Natural killer cell (primary cell): ENCODE results near the gene COL20A1. TPM values are rescaled to one million over a fixed set of nuclear protein-coding genes. Genes with fewer than 3 reads are reported as not detected.

Source experiments
- ATAC-seq, 3 donors: fragments of 150-1000 bp in 2 of 3; fragments of 200-7000 bp in 1 of 3; cut with Tn5 transposase; 1 replicate in 1 of 3; 2 replicates in 2 of 3; pipeline ENCODE4 v1.10.0; 2021; ENCODE audit warnings: mild to moderate bottlenecking in 2 of 3, moderate library complexity in 2 of 3
- DNase-seq, 2 donors: peaks; one replicate each; pipeline versions ENCODE4 v3.0.0 to v3.0.0-alpha.2; 2013 to 2021; ENCODE audit warnings: mixed read lengths in 1 of 2
- H3K27ac ChIP-seq: one replicate; pipeline ENCODE4 v1.5.1; 2013; ENCODE audit warnings: mild to moderate bottlenecking, low read length
- H3K27me3 ChIP-seq: one replicate; pipeline ENCODE4 v1.6.1; 2013; ENCODE audit warnings: low read length; ENCODE audit not compliant: control insufficient read depth, insufficient read depth
- H3K36me3 ChIP-seq: one replicate; pipeline ENCODE4 v1.6.1; 2013; ENCODE audit warnings: low read length; ENCODE audit not compliant: control insufficient read depth, insufficient read depth
- H3K4me1 ChIP-seq: one replicate; pipeline ENCODE4 v1.6.1; 2013; ENCODE audit warnings: low read length; ENCODE audit not compliant: control insufficient read depth, insufficient read depth
- H3K4me3 ChIP-seq: one replicate; pipeline ENCODE4 v1.5.1; 2013; ENCODE audit warnings: low read length
- H3K9me3 ChIP-seq: one replicate; pipeline ENCODE4 v1.6.1; 2013; ENCODE audit warnings: low read length; ENCODE audit not compliant: control insufficient read depth, insufficient read depth
- H3K27ac Mint-ChIP-seq, 2 donors: one replicate each; pipeline ENCODE4 v1.8.0; 2022; ENCODE audit warnings: mild to moderate bottlenecking in 2 of 2, mixed read lengths in 2 of 2, moderate library complexity in 1 of 2
- H3K27me3 Mint-ChIP-seq, 2 donors: one replicate each; pipeline ENCODE4 v1.8.0; 2022; ENCODE audit warnings: low read depth in 2 of 2, mixed read lengths in 2 of 2
- H3K36me3 Mint-ChIP-seq: one replicate; pipeline ENCODE4 v1.8.0; 2022; ENCODE audit warnings: mixed read lengths
- H3K4me1 Mint-ChIP-seq, 2 donors: one replicate each; pipeline ENCODE4 v1.8.0; 2022; ENCODE audit warnings: mixed read lengths in 2 of 2
- H3K4me3 Mint-ChIP-seq: one replicate; pipeline ENCODE4 v1.8.0; 2022; ENCODE audit warnings: mild to moderate bottlenecking, moderate library complexity, mixed read lengths
- H3K9me3 Mint-ChIP-seq, 2 donors: one replicate each; pipeline ENCODE4 v1.8.0; 2022; ENCODE audit warnings: mixed read lengths in 2 of 2
- CTCF ChIP-seq: fragments of 200-600 bp; IDR thresholded peaks from one replicate; pipeline ENCODE4 v1.8.0; 2022; ENCODE audit warnings: antibody characterized with exemption
- WGBS: methylation state at CpG from one replicate; pipeline ENCODE4 v1.1.7; 2013; ENCODE audit warnings: missing lambda C conversion rate; ENCODE audit not compliant: insufficient coverage; 5-methylcytosine and 5-hydroxymethylcytosine counted together
- intact Hi-C: fragments of 100-400 bp; cut with micrococcal nuclease; formaldehyde crosslinking; loops from one replicate; pipeline ENCODE4 v1.14.2; 2022
- total RNA-seq, 4 donors: library from RNA; stranded (reverse); fragments of 120-200 nt in 1 of 4; gene quantifications; one replicate each; pipeline versions ENCODE4 v1.2.3 to v1.2.4, GENCODE V29; 2013 to 2022

The COL20A1 gene
- total RNA-seq, 3 donors from 2014 or later (not counting 1 experiment from before 2014, with no cell fraction given), result 0.12 to 0.33 TPM; not detected in 1

DNA sequence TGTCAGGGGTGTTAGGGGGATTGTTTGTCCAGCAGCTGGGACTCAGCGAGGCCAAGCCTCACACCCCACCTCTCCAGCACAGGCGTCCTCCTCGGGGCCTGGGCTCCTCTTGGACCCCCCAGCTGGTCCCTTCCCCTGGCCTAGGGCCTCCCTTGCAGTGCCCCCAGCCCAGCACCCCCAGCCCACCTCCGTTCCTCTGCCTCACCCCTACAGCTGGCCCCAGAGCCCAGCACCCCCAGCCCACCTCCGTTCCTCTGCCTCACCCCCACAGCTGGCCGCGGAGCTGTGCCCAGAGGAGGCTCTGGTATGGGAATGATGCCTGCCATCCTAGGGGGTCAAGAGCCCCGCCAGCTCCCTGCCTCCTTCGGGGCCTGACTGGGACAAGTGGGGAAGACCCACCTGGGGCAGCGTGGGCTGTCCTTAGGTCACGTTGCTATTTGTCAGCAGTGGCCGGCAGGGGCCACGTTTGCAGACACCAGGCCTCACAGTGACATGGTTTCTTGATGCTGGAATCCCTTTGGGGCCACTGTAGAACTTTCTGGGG is 7.9 kb upstream of the COL20A1 start:
- no peaks in the 10 kb centered on the region for H3K9me3 Mint-ChIP-seq
- DNase-seq (no peak), ATAC-seq (no peak)
- no peak for TF ChIP-seq CTCF
- intact Hi-C loops, result no loop called here
- Histone ChIP-seq H3K27ac (no peak overlapping the region), H3K9me3 (no peaks in the 10 kb centered on the region), H3K36me3 (peaks cover 24% of the 10 kb centered on the region), H3K27me3 (no peaks in the 10 kb centered on the region), H3K4me1 (no peaks in the 10 kb centered on the region), H3K4me3 (no peak overlapping the region)
- no peaks in the 10 kb centered on the region for H3K27me3 Mint-ChIP-seq
- H3K36me3 Mint-ChIP-seq, result no peaks in the 10 kb centered on the region
- whole genome bisulfite sequencing, result 93% methylated on average over 12 of the region's 13 CpGs
- H3K27ac Mint-ChIP-seq, result no peak overlapping the region
- no peak overlapping the region for H3K4me3 Mint-ChIP-seq
- H3K4me1 Mint-ChIP-seq, result no peaks in the 10 kb centered on the region

DNA sequence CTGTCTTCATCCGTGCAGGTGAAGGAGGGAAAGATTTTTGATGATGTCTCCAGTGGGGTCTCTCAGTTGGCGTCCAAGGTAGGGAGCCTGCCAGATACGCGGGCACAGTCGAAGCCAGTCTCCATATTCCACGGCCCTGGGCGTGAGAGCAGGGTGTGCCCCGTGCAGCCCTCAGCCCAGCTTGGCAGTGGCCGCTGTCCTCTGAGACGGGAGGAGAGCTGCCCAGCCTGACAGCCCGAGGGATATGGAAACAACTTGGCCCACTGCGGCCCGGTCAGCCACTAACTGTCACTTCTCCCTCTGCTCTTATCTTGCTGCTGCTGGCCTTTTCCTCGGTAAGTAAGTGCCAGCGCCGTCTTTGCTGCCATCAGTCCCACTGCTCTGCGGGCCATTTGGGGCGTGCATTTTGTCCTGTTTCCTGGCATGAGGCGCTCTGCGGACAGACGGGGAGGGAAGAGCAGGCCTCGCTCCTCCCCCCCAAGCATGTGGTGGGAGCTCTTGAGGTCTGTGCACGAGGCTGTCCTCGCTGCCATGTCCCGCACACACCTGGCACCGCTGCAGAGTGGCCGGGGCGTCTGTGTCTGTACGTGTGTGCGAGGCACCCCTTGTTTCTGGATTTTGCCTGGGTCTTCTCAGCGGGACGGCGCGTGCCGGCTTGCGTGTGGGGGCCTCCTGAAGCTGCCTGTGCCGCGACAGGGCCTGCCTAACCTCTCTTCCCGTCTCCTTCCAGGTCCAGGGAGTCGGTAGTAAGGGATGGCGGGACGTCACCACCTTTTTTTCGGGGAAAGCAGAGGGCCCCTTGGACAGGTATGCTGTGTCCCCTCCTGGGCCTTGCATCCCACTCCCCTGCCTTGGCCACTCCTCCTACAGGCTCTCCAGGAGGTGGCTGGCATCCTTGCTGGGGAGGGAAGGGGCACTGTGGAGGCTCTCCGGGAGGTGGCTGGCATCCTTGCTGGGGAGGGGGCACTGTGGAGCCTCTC is 7.1 kb upstream of the COL20A1 start:
- Histone ChIP-seq H3K36me3 (peaks cover 23% of the 10 kb centered on the region), H3K27me3 (no peaks in the 10 kb centered on the region), H3K9me3 (no peaks in the 10 kb centered on the region), H3K27ac (no peak overlapping the region), H3K4me3 (no peak overlapping the region), H3K4me1 (no peaks in the 10 kb centered on the region)
- DNase-seq (no peak), ATAC-seq (no peak)
- WGBS, result 95% methylated on average over 44 of the region's 44 CpGs
- H3K9me3 Mint-ChIP-seq, result no peaks in the 10 kb centered on the region
- intact Hi-C loops, result no loop called here
- no peaks in the 10 kb centered on the region for H3K4me1 Mint-ChIP-seq
- H3K27me3 Mint-ChIP-seq, result no peaks in the 10 kb centered on the region
- H3K36me3 Mint-ChIP-seq, result no peaks in the 10 kb centered on the region
- no peak overlapping the region for H3K27ac Mint-ChIP-seq
- H3K4me3 Mint-ChIP-seq, result no peak overlapping the region
- TF ChIP-seq CTCF, result no peak

DNA sequence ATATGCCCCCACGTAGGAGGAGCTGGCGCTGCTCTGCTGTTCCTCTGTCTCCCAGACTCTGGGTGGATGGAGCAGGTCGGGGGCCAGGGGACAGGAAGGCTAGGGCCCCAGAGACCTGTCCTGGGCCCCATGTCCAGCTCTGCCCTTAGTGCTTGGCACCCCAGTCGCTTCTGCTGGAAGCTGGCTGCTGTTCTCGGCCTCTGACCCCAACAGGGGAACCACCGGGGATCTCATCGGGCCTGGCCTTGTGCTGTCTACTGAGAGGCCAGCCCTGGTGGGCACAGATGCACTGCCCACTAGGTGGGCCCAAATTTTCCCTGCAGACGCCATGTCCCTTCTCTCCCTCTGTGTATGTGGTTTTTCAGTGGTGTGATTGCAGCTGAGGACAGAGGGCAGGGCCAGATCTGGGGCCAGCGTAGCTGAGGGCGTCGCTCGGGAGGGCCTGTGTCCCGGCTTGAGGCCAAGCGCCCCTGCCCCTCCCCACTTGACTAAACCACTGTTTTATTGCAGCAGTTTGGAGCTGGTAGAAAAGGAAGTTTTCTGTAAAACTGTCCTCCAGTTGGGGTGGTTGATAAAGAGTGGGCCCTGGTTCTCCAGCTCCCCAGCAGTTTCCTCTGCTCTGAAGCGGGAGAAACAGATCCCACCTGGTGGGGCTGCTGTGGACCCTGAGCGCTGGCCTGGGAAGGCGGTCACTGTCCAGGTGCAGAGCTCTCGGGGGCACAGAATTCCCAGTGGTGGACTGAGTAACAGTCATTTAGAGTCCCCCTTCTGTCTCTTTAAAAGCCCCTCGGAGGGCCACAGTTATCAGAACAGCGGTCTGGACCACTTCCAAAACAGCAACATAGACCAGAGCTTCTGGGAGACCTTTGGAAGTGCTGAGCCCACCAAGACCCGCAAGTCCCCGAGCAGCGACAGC is 5.9 kb upstream of the COL20A1 start:
- H3K36me3 Mint-ChIP-seq, result no peaks in the 10 kb centered on the region
- H3K4me1 Mint-ChIP-seq, result no peaks in the 10 kb centered on the region
- WGBS, result 93% methylated on average over 21 of the region's 23 CpGs
- H3K4me3 Mint-ChIP-seq, result no peak overlapping the region
- H3K27ac Mint-ChIP-seq, result no peak overlapping the region
- H3K36me3 ChIP-seq, result peaks cover 18% of the 10 kb centered on the region
- no peak for ATAC-seq
- H3K27ac ChIP-seq, result no peak overlapping the region
- DNase-seq, result no peak
- no peaks in the 10 kb centered on the region for H3K4me1 ChIP-seq
- intact Hi-C loops, result no loop called here
- no peaks in the 10 kb centered on the region for H3K9me3 ChIP-seq
- no peaks in the 10 kb centered on the region for H3K27me3 ChIP-seq
- H3K27me3 Mint-ChIP-seq, result no peaks in the 10 kb centered on the region
- no peak overlapping the region for H3K4me3 ChIP-seq
- no peaks in the 10 kb centered on the region for H3K9me3 Mint-ChIP-seq
- no peak for TF ChIP-seq CTCF
